Measurements from ENCODE around the gene ELN.
A peak's percentile ranks its signal among the peaks of the same experiment; 100 is the strongest.

ELN gene

GRCh38 chr7:74023786-74024185 is 4.2 kb upstream of the ELN start:
- no peak for DNase-seq (ENCODE audit: low read depth)

- DNase-seq (ENCODE audit: low read depth): no peak
These were observed 2.8 kb upstream of the ELN start for GRCh38 chr7:74025146-74025545.

- no peak for DNase-seq (ENCODE audit: low read depth)
These were observed 2.2 kb upstream of the ELN start for GRCh38 chr7:74025730-74026129.

- no peak for DNase-seq (ENCODE audit: low read depth)
These were observed 1.5 kb upstream of the ELN start for GRCh38 chr7:74026406-74026902.

- peak; percentile 42 for DNase-seq (ENCODE audit: low read depth)
These were observed 880 bp upstream of the ELN start for GRCh38 chr7:74026903-74027682.

- no peak for DNase-seq (ENCODE audit: low read depth)
These were observed 407 bp downstream of the ELN start for GRCh38 chr7:74028321-74028838.

- no peak for DNase-seq (ENCODE audit: low read depth)
These were observed 1.3 kb downstream of the ELN start for GRCh38 chr7:74029089-74029785.

GRCh38 chr7:74029991-74030415 is 2.0 kb downstream of the ELN start:
- DNase-seq (ENCODE audit: low read depth): no peak

GRCh38 chr7:74030861-74031260 is 2.9 kb downstream of the ELN start:
- no peak for DNase-seq (ENCODE audit: low read depth)

GRCh38 chr7:74031403-74032190 is 3.6 kb downstream of the ELN start:
- DNase-seq (ENCODE audit: low read depth): no peak

- DNase-seq (ENCODE audit: low read depth): peak; percentile 46
These were observed 4.2 kb downstream of the ELN start for GRCh38 chr7:74032191-74032490.

GRCh38 chr7:74032624-74033371 is 4.8 kb downstream of the ELN start:
- no peak for DNase-seq (ENCODE audit: low read depth)

GRCh38 chr7:74033372-74034311 is 5.7 kb downstream of the ELN start:
- no peak for DNase-seq (ENCODE audit: low read depth)

GRCh38 chr7:74037609-74038008 is 9.6 kb downstream of the ELN start:
- DNase-seq (ENCODE audit: low read depth): no peak

GRCh38 chr7:74038194-74038961 is 10.4 kb downstream of the ELN start:
- DNase-seq (ENCODE audit: low read depth): no peak

- no peak for DNase-seq (ENCODE audit: low read depth)
These were observed 11.4 kb downstream of the ELN start for GRCh38 chr7:74039337-74039736.

- no peak for DNase-seq (ENCODE audit: low read depth)
These were observed 12.3 kb downstream of the ELN start for GRCh38 chr7:74040101-74040790.

- DNase-seq (ENCODE audit: low read depth): no peak
These were observed 13.0 kb downstream of the ELN start for GRCh38 chr7:74040791-74041520.

Measured in iris pigment epithelial cell (primary cell).